ENCODE measurements around the gene COX19.
"Not testable (repeated sequence)": the region's sequence is repeated elsewhere in the genome, so short reads cannot be mapped to it uniquely, and the experiment has no call there.

- not testable (repeated sequence) for TF ChIP-seq CTCF (conservative IDR thresholded peaks at IDR 0.05; ENCODE audit: low read depth, low read length); EZH2 (IDR thresholded peaks at IDR 0.05; ENCODE audit: low read length, unreplicated experiment); EZH2phosphoT487 (IDR thresholded peaks at IDR 0.05; ENCODE audit: borderline replicate concordance, low read length)
Measured at GRCh38 chr7:960972-961371, 14.4 kb downstream of the COX19 start.

Data from PC-3 (cell line).